Ovary (tissue), 3 donors: ENCODE measurements around the gene STK24.

Source experiments
- EP300 ChIP-seq: sonication (generic); formaldehyde crosslinking; IDR thresholded peaks from one replicate; pipeline ENCODE4 v1.6.1; 2017; ENCODE audit warnings: antibody characterized with exemption
- POLR2A ChIP-seq: fragments of 450-650 bp; IDR thresholded peaks from one replicate; pipeline ENCODE4 v1.6.1; 2017; ENCODE audit warnings: antibody characterized with exemption, mild to moderate bottlenecking, moderate library complexity
- TF ChIP-seq, protein P1 (sequence below), 3 donors: fragments of 450-650 bp in 2 of 3; fragments of 200-600 bp in 1 of 3; IDR thresholded peaks; one replicate each; pipeline versions ENCODE4 v1.5.1 to v1.8.0; 2016 to 2022; ENCODE audit warnings: antibody characterized with exemption in 3 of 3, mild to moderate bottlenecking in 1 of 3
- donor health status: DM: no; HTN: no; CAD: no.

DNA sequence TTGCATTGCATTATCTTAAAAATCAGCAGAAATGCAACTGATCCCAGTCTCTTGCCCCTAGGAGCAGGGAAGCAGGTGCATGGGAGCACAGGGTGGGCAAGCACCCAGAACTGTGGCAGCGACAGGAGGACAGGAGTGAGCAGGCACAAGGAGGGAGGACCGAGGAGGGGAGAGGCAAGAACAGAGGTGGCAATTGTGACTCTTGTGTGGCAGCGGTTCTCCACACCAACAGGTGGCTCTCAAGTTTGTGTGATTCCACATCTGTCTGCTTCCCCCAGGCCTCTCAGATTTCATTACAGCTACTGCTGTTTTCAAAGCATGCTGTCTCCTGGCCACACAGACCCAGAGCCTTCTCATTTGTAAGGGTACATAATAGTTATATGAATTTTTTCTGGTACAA lies 108.5 kb downstream of the STK24 start:
- TF ChIP-seq EP300 (no peak), POLR2A (no peak)
- TF ChIP-seq, protein P1, sequence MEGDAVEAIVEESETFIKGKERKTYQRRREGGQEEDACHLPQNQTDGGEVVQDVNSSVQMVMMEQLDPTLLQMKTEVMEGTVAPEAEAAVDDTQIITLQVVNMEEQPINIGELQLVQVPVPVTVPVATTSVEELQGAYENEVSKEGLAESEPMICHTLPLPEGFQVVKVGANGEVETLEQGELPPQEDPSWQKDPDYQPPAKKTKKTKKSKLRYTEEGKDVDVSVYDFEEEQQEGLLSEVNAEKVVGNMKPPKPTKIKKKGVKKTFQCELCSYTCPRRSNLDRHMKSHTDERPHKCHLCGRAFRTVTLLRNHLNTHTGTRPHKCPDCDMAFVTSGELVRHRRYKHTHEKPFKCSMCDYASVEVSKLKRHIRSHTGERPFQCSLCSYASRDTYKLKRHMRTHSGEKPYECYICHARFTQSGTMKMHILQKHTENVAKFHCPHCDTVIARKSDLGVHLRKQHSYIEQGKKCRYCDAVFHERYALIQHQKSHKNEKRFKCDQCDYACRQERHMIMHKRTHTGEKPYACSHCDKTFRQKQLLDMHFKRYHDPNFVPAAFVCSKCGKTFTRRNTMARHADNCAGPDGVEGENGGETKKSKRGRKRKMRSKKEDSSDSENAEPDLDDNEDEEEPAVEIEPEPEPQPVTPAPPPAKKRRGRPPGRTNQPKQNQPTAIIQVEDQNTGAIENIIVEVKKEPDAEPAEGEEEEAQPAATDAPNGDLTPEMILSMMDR (IDR thresholded peaks at IDR 0.05): no peak
